ENCODE results near the gene LIMCH1. TPM values are rescaled to one million over a fixed set of nuclear protein-coding genes. Genes with fewer than 3 reads are reported as not detected.

LIMCH1 gene
- total RNA-seq, 6 experiments from 2014 or later = 14.4 to 236 (median 205) TPM

- peak; percentile 48 for DNase-seq
- Mint-ChIP-seq H3K4me1 (ENCODE audit: low read depth) (peaks cover 56% of the 10 kb centered on the region; the same call in 1 of the 2 replicates), H3K4me3 (no peak overlapping the region), H3K27ac (no peak overlapping the region), H3K36me3 (ENCODE audit: low read depth) (no peaks in the 10 kb centered on the region; the same call in 1 of the 2 replicates), H3K9me3 (no peaks in the 10 kb centered on the region), H3K27me3 (ENCODE audit: insufficient read depth) (peaks cover 7% of the 10 kb centered on the region; the same call in 1 of the 2 replicates)
- TF ChIP-seq CTCF (IDR thresholded peaks at IDR 0.05) = peak; percentile 97
Measured at GRCh38 chr4:41661442-41662076, 123.6 kb downstream of the LIMCH1 start.

DNA sequence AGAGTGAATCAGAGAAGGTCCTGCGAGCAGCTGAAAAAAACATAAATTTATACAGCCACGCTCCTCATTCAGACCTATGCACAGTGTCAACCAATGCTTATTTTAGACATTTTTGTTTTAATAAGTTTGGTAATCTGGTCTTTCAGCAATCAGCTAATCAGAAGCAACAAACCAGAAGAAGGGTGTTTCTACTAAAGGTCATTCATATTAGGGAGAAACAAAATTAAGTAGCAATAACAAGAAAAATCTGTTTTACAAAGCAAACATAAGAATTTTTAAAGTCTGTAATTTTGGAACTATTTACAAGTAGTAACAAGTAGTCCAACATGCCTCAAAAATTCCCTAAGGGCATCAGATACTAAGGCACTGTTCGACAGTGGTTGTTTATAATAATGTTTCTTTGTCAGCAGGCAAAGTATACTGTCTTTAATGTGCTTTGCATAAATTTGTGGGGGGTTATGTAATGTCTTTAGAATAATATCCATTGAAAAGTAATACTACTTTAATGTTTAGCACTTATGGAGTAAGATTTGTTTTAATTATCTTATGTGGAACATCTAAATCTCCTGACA lies 127.8 kb downstream of the LIMCH1 start:
- Mint-ChIP-seq H3K36me3 (ENCODE audit: low read depth) (peaks cover 19% of the 10 kb centered on the region; the same call in 1 of the 2 replicates), H3K4me3 (no peak overlapping the region), H3K4me1 (ENCODE audit: low read depth) (peaks cover 33% of the 10 kb centered on the region; the same call in 1 of the 2 replicates), H3K9me3 (no peaks in the 10 kb centered on the region), H3K27me3 (ENCODE audit: insufficient read depth) (peaks cover 8% of the 10 kb centered on the region), H3K27ac (no peak overlapping the region)
- DNase-seq = no peak
- no peak for TF ChIP-seq CTCF (IDR thresholded peaks at IDR 0.05)

GRCh38 chr4:41668024-41668423 lies 130.1 kb downstream of the LIMCH1 start:
- Mint-ChIP-seq H3K27me3 (ENCODE audit: insufficient read depth) (peaks cover 12% of the 10 kb centered on the region), H3K9me3 (no peaks in the 10 kb centered on the region), H3K27ac (no peak overlapping the region), H3K4me1 (ENCODE audit: low read depth) (peaks cover 17% of the 10 kb centered on the region; the same call in 1 of the 2 replicates), H3K36me3 (ENCODE audit: low read depth) (peaks cover 19% of the 10 kb centered on the region; the same call in 1 of the 2 replicates), H3K4me3 (no peak overlapping the region)
- TF ChIP-seq CTCF (IDR thresholded peaks at IDR 0.05) = no peak
- no peak for DNase-seq

- no peak overlapping the region for H3K4me3 Mint-ChIP-seq
- peaks cover 8% of the 10 kb centered on the region for H3K27me3 Mint-ChIP-seq (ENCODE audit: insufficient read depth)
- peaks cover 19% of the 10 kb centered on the region; the same call in 1 of the 2 replicates for H3K36me3 Mint-ChIP-seq (ENCODE audit: low read depth)
- no peak overlapping the region for H3K27ac Mint-ChIP-seq
- no peak for TF ChIP-seq CTCF (IDR thresholded peaks at IDR 0.05)
- DNase-seq = no peak
- peaks cover 6% of the 10 kb centered on the region; the same call in 1 of the 2 replicates for H3K4me1 Mint-ChIP-seq (ENCODE audit: low read depth)
- H3K9me3 Mint-ChIP-seq = no peaks in the 10 kb centered on the region
Measured at GRCh38 chr4:41670530-41670929, 132.6 kb downstream of the LIMCH1 start.

DNA sequence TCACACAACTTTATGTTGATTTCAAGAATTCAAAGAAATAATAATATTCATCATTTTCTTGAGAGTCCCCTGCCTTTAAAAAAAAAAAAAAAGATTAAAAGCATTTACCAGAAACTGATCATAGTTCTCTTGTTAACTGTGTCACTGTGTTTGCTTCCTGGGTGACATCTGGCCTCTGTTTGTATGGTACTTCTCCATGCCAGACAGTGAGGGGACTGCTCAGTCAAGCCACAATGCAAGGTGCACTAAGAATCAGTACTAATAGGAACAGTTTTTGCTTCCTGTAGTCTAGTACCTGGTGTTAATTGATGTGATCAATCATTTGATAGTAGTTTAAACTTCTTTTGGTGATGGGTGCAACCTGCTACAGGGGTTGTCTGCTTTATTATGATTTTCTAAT lies 133.0 kb downstream of the LIMCH1 start:
- H3K9me3 Mint-ChIP-seq = no peaks in the 10 kb centered on the region
- no peak for TF ChIP-seq CTCF (IDR thresholded peaks at IDR 0.05)
- peaks cover 19% of the 10 kb centered on the region; the same call in 1 of the 2 replicates for H3K36me3 Mint-ChIP-seq (ENCODE audit: low read depth)
- peaks cover 6% of the 10 kb centered on the region; the same call in 1 of the 2 replicates for H3K4me1 Mint-ChIP-seq (ENCODE audit: low read depth)
- H3K27ac Mint-ChIP-seq = no peak overlapping the region
- H3K4me3 Mint-ChIP-seq = no peak overlapping the region
- no peak for DNase-seq
- H3K27me3 Mint-ChIP-seq (ENCODE audit: insufficient read depth) = peaks cover 8% of the 10 kb centered on the region
